Measurements from ENCODE around the gene TMEM37.

DNA sequence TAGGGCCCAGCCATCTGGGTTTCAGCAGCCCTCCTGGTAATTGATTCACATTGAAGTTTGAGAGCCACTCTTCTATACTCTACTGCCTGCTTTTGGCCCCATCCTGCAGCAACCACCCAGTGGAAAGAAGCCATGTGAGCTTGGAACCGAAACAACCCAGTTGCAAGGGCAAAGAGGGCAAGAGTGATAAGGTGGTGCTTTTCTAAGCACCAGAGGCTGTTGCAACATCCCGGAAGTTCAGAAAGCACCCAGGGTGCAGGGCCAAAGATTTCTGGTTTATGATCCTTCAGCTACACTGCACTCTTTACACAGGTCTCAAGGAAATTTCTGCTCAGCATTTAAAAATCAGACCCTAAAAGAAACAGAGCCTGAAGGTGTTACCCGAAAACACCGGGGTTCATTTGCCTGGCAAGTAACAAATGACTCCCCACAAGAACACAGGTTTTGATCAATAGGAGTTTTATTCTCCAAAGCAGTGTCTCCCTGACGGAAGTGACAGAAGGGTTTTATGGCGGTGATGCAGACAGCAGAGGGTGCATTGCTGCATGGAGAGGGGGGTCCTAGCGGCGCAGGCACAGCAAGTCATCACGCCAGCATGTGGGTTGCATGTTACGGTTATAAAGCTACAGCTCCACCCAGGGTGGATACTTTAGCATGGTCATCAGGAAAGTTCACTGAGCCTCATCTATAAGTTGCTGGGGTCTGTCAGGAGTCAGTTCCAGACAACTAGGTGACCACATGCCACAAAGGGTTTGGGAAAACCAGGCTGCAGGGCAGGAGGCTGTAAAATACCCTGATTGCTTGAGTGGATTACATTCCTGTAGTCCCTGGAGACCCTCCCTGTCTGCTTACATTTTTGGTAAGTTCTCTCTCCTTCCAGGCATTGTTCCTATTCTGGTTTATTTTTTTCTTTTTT is 28.8 kb upstream of the TMEM37 start:
- TF ChIP-seq, protein P1, sequence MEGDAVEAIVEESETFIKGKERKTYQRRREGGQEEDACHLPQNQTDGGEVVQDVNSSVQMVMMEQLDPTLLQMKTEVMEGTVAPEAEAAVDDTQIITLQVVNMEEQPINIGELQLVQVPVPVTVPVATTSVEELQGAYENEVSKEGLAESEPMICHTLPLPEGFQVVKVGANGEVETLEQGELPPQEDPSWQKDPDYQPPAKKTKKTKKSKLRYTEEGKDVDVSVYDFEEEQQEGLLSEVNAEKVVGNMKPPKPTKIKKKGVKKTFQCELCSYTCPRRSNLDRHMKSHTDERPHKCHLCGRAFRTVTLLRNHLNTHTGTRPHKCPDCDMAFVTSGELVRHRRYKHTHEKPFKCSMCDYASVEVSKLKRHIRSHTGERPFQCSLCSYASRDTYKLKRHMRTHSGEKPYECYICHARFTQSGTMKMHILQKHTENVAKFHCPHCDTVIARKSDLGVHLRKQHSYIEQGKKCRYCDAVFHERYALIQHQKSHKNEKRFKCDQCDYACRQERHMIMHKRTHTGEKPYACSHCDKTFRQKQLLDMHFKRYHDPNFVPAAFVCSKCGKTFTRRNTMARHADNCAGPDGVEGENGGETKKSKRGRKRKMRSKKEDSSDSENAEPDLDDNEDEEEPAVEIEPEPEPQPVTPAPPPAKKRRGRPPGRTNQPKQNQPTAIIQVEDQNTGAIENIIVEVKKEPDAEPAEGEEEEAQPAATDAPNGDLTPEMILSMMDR (conservative IDR thresholded peaks at IDR 0.05), result no peak
- no peak for TF ChIP-seq ZFX (IDR thresholded peaks at IDR 0.05)

Data from C4-2B (cell line).